SU-DHL-6 (cell line): ENCODE measurements around the gene SH3PXD2A.

Source experiments
- EZH2phosphoT487 ChIP-seq: fragments of 200-600 bp; sonication (generic), shearing (Covaris generic); conservative IDR thresholded peaks from 2 replicates; pipeline ENCODE4 v1.6.1; 2018; ENCODE audit warnings: mild to moderate bottlenecking, antibody characterized with exemption, low read length, moderate library complexity, mixed read lengths
- TF ChIP-seq, protein P1 (sequence below): fragments of 200-600 bp; sonication (generic); IDR thresholded peaks from one replicate; pipeline ENCODE4 v1.5.1; 2017; ENCODE audit warnings: antibody characterized with exemption, mild to moderate bottlenecking, low read length, moderate library complexity; ENCODE audit not compliant: insufficient read depth, poor library complexity, severe bottlenecking

DNA sequence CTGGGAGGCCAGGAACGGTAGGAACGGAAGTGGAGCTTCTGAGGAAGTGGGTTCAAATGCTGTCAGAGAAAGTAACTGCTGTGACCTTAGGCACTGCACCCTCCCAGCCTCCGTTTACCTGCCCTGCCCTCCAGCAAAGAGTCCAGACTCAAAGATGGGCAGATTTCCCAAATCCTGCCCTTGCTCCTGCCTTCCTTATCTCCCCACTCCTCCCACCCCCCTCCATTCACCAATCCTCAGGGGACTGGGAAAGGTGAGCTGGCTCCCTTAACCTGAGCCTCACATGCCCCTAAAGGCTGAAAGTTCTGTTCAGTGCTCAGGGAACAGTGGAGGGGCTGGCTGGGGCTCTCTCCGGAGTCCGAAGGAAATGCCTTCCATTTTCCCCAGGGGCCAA is 161.6 kb downstream of the SH3PXD2A start:
- TF ChIP-seq, protein P1, sequence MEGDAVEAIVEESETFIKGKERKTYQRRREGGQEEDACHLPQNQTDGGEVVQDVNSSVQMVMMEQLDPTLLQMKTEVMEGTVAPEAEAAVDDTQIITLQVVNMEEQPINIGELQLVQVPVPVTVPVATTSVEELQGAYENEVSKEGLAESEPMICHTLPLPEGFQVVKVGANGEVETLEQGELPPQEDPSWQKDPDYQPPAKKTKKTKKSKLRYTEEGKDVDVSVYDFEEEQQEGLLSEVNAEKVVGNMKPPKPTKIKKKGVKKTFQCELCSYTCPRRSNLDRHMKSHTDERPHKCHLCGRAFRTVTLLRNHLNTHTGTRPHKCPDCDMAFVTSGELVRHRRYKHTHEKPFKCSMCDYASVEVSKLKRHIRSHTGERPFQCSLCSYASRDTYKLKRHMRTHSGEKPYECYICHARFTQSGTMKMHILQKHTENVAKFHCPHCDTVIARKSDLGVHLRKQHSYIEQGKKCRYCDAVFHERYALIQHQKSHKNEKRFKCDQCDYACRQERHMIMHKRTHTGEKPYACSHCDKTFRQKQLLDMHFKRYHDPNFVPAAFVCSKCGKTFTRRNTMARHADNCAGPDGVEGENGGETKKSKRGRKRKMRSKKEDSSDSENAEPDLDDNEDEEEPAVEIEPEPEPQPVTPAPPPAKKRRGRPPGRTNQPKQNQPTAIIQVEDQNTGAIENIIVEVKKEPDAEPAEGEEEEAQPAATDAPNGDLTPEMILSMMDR: no peak
- no peak for TF ChIP-seq EZH2phosphoT487
